Suprapubic skin (tissue), 4 donors: Measurements from ENCODE around the gene WAC. TPM values are rescaled to one million over a fixed set of nuclear protein-coding genes. Genes with fewer than 3 reads are reported as not detected.

Source experiments
- DNase-seq, 2 donors: peaks; one replicate each; pipeline ENCODE4 v3.0.0-alpha.2; 2019; ENCODE audit warnings: low spot score in 2 of 2
- H3K27ac ChIP-seq: fragments of 200-600 bp; sonication (generic); one replicate; pipeline ENCODE4 v1.5.1; 2019
- H3K27me3 ChIP-seq: fragments of 200-600 bp; sonication (generic); one replicate; pipeline ENCODE4 v1.5.1; 2019
- H3K36me3 ChIP-seq: fragments of 200-600 bp; sonication (generic); one replicate; pipeline ENCODE4 v1.5.1; 2019
- H3K4me1 ChIP-seq: fragments of 200-600 bp; sonication (generic); one replicate; pipeline ENCODE4 v1.5.1; 2019
- H3K4me3 ChIP-seq: fragments of 200-600 bp; sonication (generic); one replicate; pipeline ENCODE4 v1.5.1; 2019; ENCODE audit warnings: mild to moderate bottlenecking
- H3K9me3 ChIP-seq: fragments of 200-600 bp; sonication (generic); one replicate; pipeline ENCODE4 v1.5.1; 2019
- CTCF ChIP-seq, 2 donors: fragments of 200-600 bp in 1 of 2; fragments of 450-650 bp in 1 of 2; sonication (generic) in 1 of 2; IDR thresholded peaks; one replicate each; pipeline ENCODE4 v1.5.1; 2016 to 2019; ENCODE audit warnings: antibody characterized with exemption in 2 of 2, mild to moderate bottlenecking in 1 of 2, moderate library complexity in 1 of 2
- EP300 ChIP-seq: sonication (generic); formaldehyde crosslinking; IDR thresholded peaks from one replicate; pipeline ENCODE4 v1.6.1; 2017; ENCODE audit warnings: antibody characterized with exemption
- POLR2A ChIP-seq, 2 donors: fragments of 450-650 bp; IDR thresholded peaks; one replicate each; pipeline ENCODE4 v1.6.1; 2017; ENCODE audit warnings: antibody characterized with exemption in 2 of 2, mild to moderate bottlenecking in 2 of 2, moderate library complexity in 2 of 2
- POLR2AphosphoS5 ChIP-seq, 3 donors: sonication (generic); formaldehyde crosslinking; IDR thresholded peaks; one replicate each; pipeline ENCODE4 v1.6.1; 2017; ENCODE audit warnings: antibody characterized with exemption in 3 of 3
- WGBS: methylation state at CpG from one replicate; pipeline ENCODE4 v1.1.5; 2018; 5-methylcytosine and 5-hydroxymethylcytosine counted together
- total RNA-seq, 4 donors: library from RNA; depleted of rRNA; stranded (reverse); fragments of >200 nt; gene quantifications; one replicate each; pipeline ENCODE4 v1.1.0, GENCODE V29; 2016

Gene WAC
- total RNA-seq, 4 donors from 2014 or later = 91.6 to 164 (median 107) TPM

- TF ChIP-seq POLR2AphosphoS5 (IDR thresholded peaks at IDR 0.05) (no peak), CTCF (IDR thresholded peaks at IDR 0.05) (no peak), POLR2A (IDR thresholded peaks at IDR 0.05) (no peak), EP300 (no peak)
- Histone ChIP-seq H3K9me3 (no peaks in the 10 kb centered on the region), H3K27me3 (no peaks in the 10 kb centered on the region), H3K4me3 (no peak overlapping the region), H3K27ac (no peak overlapping the region), H3K4me1 (peaks cover 30% of the 10 kb centered on the region), H3K36me3 (peaks cover 61% of the 10 kb centered on the region)
- no peak for DNase-seq
- WGBS = 71% methylated on average over 1 of the region's 1 CpG
These were observed 5.7 kb downstream of the WAC start for GRCh38 chr10:28538595-28538994.

- 90% methylated on average over 3 of the region's 3 CpGs for WGBS
- Histone ChIP-seq H3K27me3 (no peaks in the 10 kb centered on the region), H3K4me1 (peaks cover 22% of the 10 kb centered on the region), H3K36me3 (peaks cover 61% of the 10 kb centered on the region), H3K4me3 (no peak overlapping the region), H3K27ac (no peak overlapping the region), H3K9me3 (no peaks in the 10 kb centered on the region)
- DNase-seq = no peak
- TF ChIP-seq POLR2AphosphoS5 (IDR thresholded peaks at IDR 0.05) (no peak), EP300 (no peak), POLR2A (IDR thresholded peaks at IDR 0.05) (no peak), CTCF (IDR thresholded peaks at IDR 0.05) (no peak)
These were observed 7.2 kb downstream of the WAC start for GRCh38 chr10:28540145-28540544.

GRCh38 chr10:28541717-28542365, 8.9 kb downstream of the WAC start:
- Histone ChIP-seq H3K4me1 (peaks cover 19% of the 10 kb centered on the region), H3K4me3 (no peak overlapping the region), H3K27me3 (no peaks in the 10 kb centered on the region), H3K9me3 (no peaks in the 10 kb centered on the region), H3K27ac (no peak overlapping the region), H3K36me3 (peaks cover 48% of the 10 kb centered on the region)
- 71% methylated on average over 3 of the region's 3 CpGs for WGBS
- no peak for DNase-seq
- no peak for TF ChIP-seq EP300
- TF ChIP-seq POLR2A (IDR thresholded peaks at IDR 0.05) = no peak
- no peak for TF ChIP-seq CTCF (IDR thresholded peaks at IDR 0.05)
- no peak for TF ChIP-seq POLR2AphosphoS5 (IDR thresholded peaks at IDR 0.05)

GRCh38 chr10:28542728-28543127, 9.8 kb downstream of the WAC start:
- no peak for DNase-seq
- Histone ChIP-seq H3K36me3 (peaks cover 45% of the 10 kb centered on the region), H3K4me1 (peaks cover 15% of the 10 kb centered on the region), H3K27ac (no peak overlapping the region), H3K9me3 (no peaks in the 10 kb centered on the region), H3K27me3 (no peaks in the 10 kb centered on the region), H3K4me3 (no peak overlapping the region)
- no peak for TF ChIP-seq CTCF (IDR thresholded peaks at IDR 0.05)
- no peak for TF ChIP-seq POLR2AphosphoS5 (IDR thresholded peaks at IDR 0.05)
- TF ChIP-seq EP300 = no peak
- TF ChIP-seq POLR2A (IDR thresholded peaks at IDR 0.05) = no peak

- TF ChIP-seq CTCF (IDR thresholded peaks at IDR 0.05) = no peak
- no peak for TF ChIP-seq POLR2A (IDR thresholded peaks at IDR 0.05)
- no peak for TF ChIP-seq EP300
- no peak for TF ChIP-seq POLR2AphosphoS5 (IDR thresholded peaks at IDR 0.05)
- Histone ChIP-seq H3K4me3 (no peak overlapping the region), H3K36me3 (peaks cover 41% of the 10 kb centered on the region), H3K4me1 (peaks cover 15% of the 10 kb centered on the region), H3K27ac (no peak overlapping the region), H3K9me3 (no peaks in the 10 kb centered on the region), H3K27me3 (no peaks in the 10 kb centered on the region)
- DNase-seq = no peak
- WGBS = 98% methylated on average over 5 of the region's 5 CpGs
These were observed 11.1 kb downstream of the WAC start for GRCh38 chr10:28544058-28544457.
